Vagina (tissue), 2 donors: Measurements from ENCODE around the gene SPIRE2.

Experiments used
- POLR2A ChIP-seq, 2 donors: fragments of 450-650 bp; IDR thresholded peaks; one replicate each; pipeline ENCODE4 v1.6.1; 2017; ENCODE audit warnings: antibody characterized with exemption in 2 of 2, mild to moderate bottlenecking in 2 of 2, moderate library complexity in 2 of 2
- POLR2AphosphoS5 ChIP-seq, 2 donors: sonication (generic); formaldehyde crosslinking; IDR thresholded peaks; one replicate each; pipeline ENCODE4 v1.9.0; 2017; ENCODE audit warnings: antibody characterized with exemption in 2 of 2, mild to moderate bottlenecking in 2 of 2, low read depth in 1 of 2; ENCODE audit not compliant: insufficient read depth in 1 of 2
- TF ChIP-seq, protein P1 (sequence below), 3 experiments: fragments of 450-650 bp in 2 of 3; fragments of 200-600 bp in 1 of 3; sonication (generic) in 1 of 3; IDR thresholded peaks; one replicate each; pipeline ENCODE4 v1.5.1; 2017 to 2019; ENCODE audit warnings: antibody characterized with exemption in 3 of 3, mild to moderate bottlenecking in 2 of 3, moderate library complexity in 2 of 3

DNA sequence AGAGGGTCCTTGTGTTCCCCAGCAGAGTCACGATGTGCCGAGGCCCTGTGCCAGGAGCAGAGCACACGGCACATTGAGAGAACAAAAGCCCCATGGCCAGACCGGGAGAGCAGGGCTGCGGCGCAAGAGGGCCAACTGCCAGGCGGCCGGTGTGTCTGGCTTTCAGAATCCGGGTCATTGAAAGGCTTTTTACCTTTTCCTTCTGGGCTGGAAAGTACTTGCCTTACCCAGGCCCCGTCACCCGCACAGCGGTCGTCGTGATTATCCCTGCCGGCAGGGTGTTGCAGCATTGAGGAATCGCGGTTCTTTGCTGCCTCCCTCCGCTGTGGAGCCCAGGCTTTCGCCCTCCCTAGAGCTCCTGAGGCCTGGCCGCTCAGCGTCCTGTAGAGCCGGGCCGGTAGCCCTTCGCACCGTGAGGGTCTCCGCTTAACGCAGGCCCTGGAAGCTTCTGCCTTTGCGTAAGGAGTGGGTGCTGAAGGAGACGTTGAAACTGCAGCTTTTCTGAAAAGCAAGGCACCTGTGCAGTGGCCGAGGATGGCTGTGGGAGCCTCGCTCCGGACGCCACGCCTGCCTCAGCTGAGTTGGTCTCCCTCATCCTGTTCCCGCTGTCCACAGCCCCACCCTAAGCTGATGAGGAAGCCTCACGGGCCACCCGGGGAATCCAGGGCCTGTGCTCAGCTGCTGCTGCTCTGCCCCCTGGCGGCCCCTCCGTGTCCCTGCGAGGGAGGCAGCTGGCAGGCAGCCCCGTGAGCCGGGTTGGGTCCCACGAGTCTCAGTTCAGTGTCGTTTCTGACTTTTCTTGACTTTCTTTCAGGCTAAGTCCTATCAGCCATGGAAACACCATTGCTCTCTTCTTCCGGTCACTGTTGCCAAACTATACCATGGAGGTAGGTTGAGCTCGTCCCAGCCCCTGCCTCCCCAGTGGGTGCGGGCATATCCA, 81.8 kb downstream of the SPIRE2 start:
- TF ChIP-seq POLR2A (IDR thresholded peaks at IDR 0.05) = no peak
- TF ChIP-seq, protein P1, sequence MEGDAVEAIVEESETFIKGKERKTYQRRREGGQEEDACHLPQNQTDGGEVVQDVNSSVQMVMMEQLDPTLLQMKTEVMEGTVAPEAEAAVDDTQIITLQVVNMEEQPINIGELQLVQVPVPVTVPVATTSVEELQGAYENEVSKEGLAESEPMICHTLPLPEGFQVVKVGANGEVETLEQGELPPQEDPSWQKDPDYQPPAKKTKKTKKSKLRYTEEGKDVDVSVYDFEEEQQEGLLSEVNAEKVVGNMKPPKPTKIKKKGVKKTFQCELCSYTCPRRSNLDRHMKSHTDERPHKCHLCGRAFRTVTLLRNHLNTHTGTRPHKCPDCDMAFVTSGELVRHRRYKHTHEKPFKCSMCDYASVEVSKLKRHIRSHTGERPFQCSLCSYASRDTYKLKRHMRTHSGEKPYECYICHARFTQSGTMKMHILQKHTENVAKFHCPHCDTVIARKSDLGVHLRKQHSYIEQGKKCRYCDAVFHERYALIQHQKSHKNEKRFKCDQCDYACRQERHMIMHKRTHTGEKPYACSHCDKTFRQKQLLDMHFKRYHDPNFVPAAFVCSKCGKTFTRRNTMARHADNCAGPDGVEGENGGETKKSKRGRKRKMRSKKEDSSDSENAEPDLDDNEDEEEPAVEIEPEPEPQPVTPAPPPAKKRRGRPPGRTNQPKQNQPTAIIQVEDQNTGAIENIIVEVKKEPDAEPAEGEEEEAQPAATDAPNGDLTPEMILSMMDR (IDR thresholded peaks at IDR 0.05) = peak in 2 of 3 experiments; percentile 34 to 72
- peak in 1 of 2 donors; percentile 53 for TF ChIP-seq POLR2AphosphoS5 (IDR thresholded peaks at IDR 0.05; ENCODE audit: insufficient read depth in 1 of 2, low read depth in 1 of 2)
